K562 (cell line): Measurements from ENCODE around the gene JADE2. TPM values are rescaled to one million over a fixed set of nuclear protein-coding genes. Genes with fewer than 3 reads are reported as not detected.

Source experiments
- ARNT ChIP-seq, 2 experiments: fragments of 450-650 bp; IDR thresholded peaks; 2 replicates each; pipeline ENCODE4 v1.6.1; 2016; ENCODE audit warnings: mild to moderate bottlenecking in 1 of 2
- BRF1 ChIP-seq: IDR thresholded peaks from 3 replicates; pipeline ENCODE4 v1.6.1; 2011; ENCODE audit warnings: borderline replicate concordance, mild to moderate bottlenecking; ENCODE audit not compliant: insufficient read length; ENCODE audit errors: extremely low read depth
- HDAC8 ChIP-seq: fragments of 450-650 bp; IDR thresholded peaks from 2 replicates; pipeline ENCODE4 v1.6.1; 2016; ENCODE audit warnings: mild to moderate bottlenecking, missing genetic modification characterization, moderate library complexity, missing compliant biosample characterization
- JUND ChIP-seq, 2 experiments: IDR thresholded peaks; 2 replicates in 1 of 2; 3 replicates in 1 of 2; pipeline ENCODE4 v1.6.1; 2011; ENCODE audit warnings: borderline replicate concordance in 2 of 2, low read depth in 2 of 2, low read length in 2 of 2, improper control_type of control experiment in 1 of 2, missing biosample characterization in 1 of 2, missing genetic modification characterization in 1 of 2, missing genetic modification reagents in 1 of 2
- KLF16 ChIP-seq: IDR thresholded peaks from 2 replicates; pipeline ENCODE4 v1.6.1; 2016; ENCODE audit warnings: antibody characterized with exemption
- NELFE ChIP-seq: IDR thresholded peaks from 2 replicates; pipeline ENCODE4 v1.6.1; 2011; ENCODE audit warnings: mild to moderate bottlenecking; ENCODE audit not compliant: insufficient read depth, insufficient read length
- RBM25 ChIP-seq: fragments of 200-400 bp; formaldehyde crosslinking; IDR thresholded peaks from 2 replicates; pipeline ENCODE4 v1.6.1; 2018; ENCODE audit warnings: low read length, low read depth, moderate library complexity; ENCODE audit not compliant: severe bottlenecking
- SMAD4 ChIP-seq: fragments of 250-450 bp; sonication (Bioruptor Pico); conservative IDR thresholded peaks from 2 replicates; pipeline ENCODE4 v1.8.0; 2021; ENCODE audit warnings: inconsistent platforms, mild to moderate bottlenecking, moderate library complexity
- ZSCAN29 ChIP-seq: fragments of 450-650 bp; IDR thresholded peaks from 2 replicates; pipeline ENCODE4 v1.6.1; 2017
- polyA plus RNA-seq, 8 experiments: library from polyadenylated mRNA; depleted of rRNA in 4 of 8; stranded (reverse) in 5 of 8; unstranded in 3 of 8; fragments of >200 nt; fragmentation: Nextera tagmentation in 2 of 8; fragmentation: Illumina TruSeq in 1 of 8; extraction: Ambion mirVana in 2 of 8; extraction: Trizol in 1 of 8; gene quantifications; 2 replicates each; pipeline versions ENCODE4 v1.2.1 to v1.2.3, GENCODE V29; 2011 to 2014; ENCODE audit warnings: inconsistent platforms in 1 of 8, missing spikeins in 1 of 8
- total RNA-seq, 7 experiments: library from RNA; depleted of rRNA in 6 of 7; stranded (reverse); fragments of >200 nt in 6 of 7; fragmentation: Illumina TruSeq in 2 of 7; extraction: Trizol in 2 of 7; gene quantifications; 2 replicates each; pipeline versions ENCODE4 v1.2.1 to v1.2.3, GENCODE V29; 2011 to 2021; ENCODE audit warnings: low replicate concordance in 1 of 7
- TF ChIP-seq, protein P1 (sequence below): sonication (generic); formaldehyde crosslinking; IDR thresholded peaks from 2 replicates; pipeline ENCODE4 v1.8.0; 2022; ENCODE audit warnings: missing genetic modification reagents, mild to moderate bottlenecking, moderate library complexity, borderline replicate concordance
- TF ChIP-seq, protein P2 (sequence below): fragments of 200-600 bp; sonication (generic); IDR thresholded peaks from one replicate; pipeline ENCODE4 v1.6.1; 2012; ENCODE audit warnings: mild to moderate bottlenecking, low read depth, low read length, inconsistent platforms
- TF ChIP-seq, protein P3 (sequence below): fragments of 450-650 bp; formaldehyde crosslinking; IDR thresholded peaks from 2 replicates; pipeline ENCODE4 v1.4.0; 2020; ENCODE audit warnings: mild to moderate bottlenecking, mixed read lengths

JADE2 gene
- total and polyA plus RNA-seq, 9 of the 15 experiments (the other 6 are each of a cell fraction or from before 2014, with no cell fraction given), result 0.50 to 23.3 (median 9.1) TPM

DNA sequence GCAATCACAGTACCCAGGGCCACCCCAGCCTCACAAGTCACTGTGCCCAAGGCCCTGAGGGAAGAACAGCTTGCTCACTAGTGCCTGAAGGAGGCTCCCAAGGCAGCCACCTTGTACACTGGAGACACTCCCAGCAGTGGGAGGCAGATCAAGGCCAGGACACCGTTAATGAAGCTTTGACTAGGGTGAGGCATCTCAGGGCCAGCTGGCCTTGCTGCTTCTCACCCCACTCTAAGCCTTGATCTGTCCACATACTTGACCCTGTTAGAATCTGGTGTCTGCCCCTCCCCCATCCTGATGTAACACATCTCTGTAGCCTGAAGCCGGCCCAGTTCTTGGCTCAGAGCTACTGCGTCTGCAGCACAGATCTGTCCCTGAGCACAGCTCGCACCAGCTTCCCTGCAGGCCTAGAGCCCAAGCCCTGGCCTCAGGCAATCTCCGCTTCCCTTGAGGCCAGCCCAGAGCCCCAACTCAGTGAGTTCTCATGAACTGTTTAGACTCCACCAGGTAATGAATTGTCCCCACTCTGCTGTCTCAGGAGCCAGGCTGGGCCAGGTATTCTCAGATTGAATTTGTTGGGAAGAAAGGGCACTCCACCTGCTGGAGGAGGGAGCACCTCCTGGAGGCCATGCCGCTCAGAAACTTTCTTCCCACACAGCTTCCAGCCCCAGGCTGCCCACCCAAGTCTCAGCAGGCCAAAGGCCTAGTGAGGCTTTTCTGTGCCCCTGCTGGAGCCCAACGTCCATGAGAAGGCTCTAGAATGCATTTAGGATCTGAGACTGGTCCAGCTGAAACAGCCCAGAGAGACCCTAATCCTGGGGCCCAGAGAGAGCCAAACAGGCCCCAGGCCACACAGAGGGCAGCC is 13.4 kb upstream of the JADE2 start (continued):
- no peak for TF ChIP-seq NELFE
- TF ChIP-seq JUND (IDR thresholded peaks at IDR 0.05; ENCODE audit: borderline replicate concordance, low read depth, low read length), result peak; percentile 29; the same call in 1 of the 2 replicates
- 0 out of 3 replicates have a peak, but pooled peaks have one; percentile 11 for TF ChIP-seq JUND (tag; IDR thresholded peaks at IDR 0.05; ENCODE audit: borderline replicate concordance, low read depth, low read length)
- TF ChIP-seq, protein P1, sequence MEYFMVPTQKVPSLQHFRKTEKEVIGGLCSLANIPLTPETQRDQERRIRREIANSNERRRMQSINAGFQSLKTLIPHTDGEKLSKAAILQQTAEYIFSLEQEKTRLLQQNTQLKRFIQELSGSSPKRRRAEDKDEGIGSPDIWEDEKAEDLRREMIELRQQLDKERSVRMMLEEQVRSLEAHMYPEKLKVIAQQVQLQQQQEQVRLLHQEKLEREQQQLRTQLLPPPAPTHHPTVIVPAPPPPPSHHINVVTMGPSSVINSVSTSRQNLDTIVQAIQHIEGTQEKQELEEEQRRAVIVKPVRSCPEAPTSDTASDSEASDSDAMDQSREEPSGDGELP (CRISPR knock-in tag), result peak; percentile 58
- TF ChIP-seq, protein P2, sequence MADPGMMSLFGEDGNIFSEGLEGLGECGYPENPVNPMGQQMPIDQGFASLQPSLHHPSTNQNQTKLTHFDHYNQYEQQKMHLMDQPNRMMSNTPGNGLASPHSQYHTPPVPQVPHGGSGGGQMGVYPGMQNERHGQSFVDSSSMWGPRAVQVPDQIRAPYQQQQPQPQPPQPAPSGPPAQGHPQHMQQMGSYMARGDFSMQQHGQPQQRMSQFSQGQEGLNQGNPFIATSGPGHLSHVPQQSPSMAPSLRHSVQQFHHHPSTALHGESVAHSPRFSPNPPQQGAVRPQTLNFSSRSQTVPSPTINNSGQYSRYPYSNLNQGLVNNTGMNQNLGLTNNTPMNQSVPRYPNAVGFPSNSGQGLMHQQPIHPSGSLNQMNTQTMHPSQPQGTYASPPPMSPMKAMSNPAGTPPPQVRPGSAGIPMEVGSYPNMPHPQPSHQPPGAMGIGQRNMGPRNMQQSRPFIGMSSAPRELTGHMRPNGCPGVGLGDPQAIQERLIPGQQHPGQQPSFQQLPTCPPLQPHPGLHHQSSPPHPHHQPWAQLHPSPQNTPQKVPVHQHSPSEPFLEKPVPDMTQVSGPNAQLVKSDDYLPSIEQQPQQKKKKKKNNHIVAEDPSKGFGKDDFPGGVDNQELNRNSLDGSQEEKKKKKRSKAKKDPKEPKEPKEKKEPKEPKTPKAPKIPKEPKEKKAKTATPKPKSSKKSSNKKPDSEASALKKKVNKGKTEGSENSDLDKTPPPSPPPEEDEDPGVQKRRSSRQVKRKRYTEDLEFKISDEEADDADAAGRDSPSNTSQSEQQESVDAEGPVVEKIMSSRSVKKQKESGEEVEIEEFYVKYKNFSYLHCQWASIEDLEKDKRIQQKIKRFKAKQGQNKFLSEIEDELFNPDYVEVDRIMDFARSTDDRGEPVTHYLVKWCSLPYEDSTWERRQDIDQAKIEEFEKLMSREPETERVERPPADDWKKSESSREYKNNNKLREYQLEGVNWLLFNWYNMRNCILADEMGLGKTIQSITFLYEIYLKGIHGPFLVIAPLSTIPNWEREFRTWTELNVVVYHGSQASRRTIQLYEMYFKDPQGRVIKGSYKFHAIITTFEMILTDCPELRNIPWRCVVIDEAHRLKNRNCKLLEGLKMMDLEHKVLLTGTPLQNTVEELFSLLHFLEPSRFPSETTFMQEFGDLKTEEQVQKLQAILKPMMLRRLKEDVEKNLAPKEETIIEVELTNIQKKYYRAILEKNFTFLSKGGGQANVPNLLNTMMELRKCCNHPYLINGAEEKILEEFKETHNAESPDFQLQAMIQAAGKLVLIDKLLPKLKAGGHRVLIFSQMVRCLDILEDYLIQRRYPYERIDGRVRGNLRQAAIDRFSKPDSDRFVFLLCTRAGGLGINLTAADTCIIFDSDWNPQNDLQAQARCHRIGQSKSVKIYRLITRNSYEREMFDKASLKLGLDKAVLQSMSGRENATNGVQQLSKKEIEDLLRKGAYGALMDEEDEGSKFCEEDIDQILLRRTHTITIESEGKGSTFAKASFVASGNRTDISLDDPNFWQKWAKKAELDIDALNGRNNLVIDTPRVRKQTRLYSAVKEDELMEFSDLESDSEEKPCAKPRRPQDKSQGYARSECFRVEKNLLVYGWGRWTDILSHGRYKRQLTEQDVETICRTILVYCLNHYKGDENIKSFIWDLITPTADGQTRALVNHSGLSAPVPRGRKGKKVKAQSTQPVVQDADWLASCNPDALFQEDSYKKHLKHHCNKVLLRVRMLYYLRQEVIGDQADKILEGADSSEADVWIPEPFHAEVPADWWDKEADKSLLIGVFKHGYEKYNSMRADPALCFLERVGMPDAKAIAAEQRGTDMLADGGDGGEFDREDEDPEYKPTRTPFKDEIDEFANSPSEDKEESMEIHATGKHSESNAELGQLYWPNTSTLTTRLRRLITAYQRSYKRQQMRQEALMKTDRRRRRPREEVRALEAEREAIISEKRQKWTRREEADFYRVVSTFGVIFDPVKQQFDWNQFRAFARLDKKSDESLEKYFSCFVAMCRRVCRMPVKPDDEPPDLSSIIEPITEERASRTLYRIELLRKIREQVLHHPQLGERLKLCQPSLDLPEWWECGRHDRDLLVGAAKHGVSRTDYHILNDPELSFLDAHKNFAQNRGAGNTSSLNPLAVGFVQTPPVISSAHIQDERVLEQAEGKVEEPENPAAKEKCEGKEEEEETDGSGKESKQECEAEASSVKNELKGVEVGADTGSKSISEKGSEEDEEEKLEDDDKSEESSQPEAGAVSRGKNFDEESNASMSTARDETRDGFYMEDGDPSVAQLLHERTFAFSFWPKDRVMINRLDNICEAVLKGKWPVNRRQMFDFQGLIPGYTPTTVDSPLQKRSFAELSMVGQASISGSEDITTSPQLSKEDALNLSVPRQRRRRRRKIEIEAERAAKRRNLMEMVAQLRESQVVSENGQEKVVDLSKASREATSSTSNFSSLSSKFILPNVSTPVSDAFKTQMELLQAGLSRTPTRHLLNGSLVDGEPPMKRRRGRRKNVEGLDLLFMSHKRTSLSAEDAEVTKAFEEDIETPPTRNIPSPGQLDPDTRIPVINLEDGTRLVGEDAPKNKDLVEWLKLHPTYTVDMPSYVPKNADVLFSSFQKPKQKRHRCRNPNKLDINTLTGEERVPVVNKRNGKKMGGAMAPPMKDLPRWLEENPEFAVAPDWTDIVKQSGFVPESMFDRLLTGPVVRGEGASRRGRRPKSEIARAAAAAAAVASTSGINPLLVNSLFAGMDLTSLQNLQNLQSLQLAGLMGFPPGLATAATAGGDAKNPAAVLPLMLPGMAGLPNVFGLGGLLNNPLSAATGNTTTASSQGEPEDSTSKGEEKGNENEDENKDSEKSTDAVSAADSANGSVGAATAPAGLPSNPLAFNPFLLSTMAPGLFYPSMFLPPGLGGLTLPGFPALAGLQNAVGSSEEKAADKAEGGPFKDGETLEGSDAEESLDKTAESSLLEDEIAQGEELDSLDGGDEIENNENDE, result no peak
- TF ChIP-seq, protein P3, sequence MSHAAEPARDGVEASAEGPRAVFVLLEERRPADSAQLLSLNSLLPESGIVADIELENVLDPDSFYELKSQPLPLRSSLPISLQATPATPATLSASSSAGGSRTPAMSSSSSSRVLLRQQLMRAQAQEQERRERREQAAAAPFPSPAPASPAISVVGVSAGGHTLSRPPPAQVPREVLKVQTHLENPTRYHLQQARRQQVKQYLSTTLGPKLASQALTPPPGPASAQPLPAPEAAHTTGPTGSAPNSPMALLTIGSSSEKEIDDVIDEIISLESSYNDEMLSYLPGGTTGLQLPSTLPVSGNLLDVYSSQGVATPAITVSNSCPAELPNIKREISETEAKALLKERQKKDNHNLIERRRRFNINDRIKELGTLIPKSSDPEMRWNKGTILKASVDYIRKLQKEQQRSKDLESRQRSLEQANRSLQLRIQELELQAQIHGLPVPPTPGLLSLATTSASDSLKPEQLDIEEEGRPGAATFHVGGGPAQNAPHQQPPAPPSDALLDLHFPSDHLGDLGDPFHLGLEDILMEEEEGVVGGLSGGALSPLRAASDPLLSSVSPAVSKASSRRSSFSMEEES, result no peak
- TF ChIP-seq HDAC8 (tag), result no peak
- TF ChIP-seq RBM25, result no peak
- TF ChIP-seq ZSCAN29, result no peak
- TF ChIP-seq SMAD4 (CRISPR knock-in tag), result 0 out of 2 replicates have a peak, but pooled peaks have one; percentile 33
- TF ChIP-seq ARNT (IDR thresholded peaks at IDR 0.05), result no peak
- no peak for TF ChIP-seq BRF1
- TF ChIP-seq KLF16, result no peak
